ENCODE data around the gene KDM5B.

KDM5B gene

DNA sequence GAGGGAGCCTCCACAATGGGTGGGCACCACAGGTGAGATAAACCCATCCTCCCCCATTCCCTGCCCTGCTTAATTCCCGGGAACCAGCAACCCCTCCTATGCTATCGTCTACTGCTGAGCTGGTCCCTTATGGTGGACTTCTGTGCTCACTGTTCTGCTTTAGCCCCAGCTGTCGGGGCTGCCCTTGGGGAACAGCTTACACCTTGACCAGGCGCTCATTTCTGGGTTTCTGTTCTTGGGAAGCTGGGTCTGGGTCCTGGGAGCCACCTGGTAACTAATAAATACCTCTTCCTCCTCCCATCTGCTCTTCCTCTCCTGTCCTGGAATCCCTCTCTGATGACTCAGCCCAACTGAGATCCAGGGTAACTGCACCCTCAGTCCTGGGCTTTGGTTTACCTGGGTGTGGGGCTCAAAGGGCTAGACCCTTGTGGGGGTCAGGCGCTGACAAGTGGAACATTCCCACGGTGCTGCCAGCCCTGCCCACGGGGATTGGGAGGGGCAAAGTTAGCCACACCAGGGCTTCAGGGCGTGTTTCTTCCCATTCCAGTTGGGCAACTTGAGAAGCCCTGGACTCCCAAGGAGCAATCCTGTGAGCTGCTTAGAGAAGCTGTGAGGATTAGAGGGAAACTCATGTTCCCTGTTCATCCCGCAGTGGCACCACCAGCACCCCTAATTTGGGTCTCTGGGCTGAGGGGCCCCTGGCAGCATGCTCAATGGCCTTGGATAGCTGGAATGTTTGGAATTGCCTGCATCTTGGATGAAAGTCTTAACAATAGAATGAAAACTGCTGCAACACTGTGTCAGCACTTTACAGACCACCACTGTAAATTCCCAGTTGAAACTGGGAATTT is 4.2 kb upstream of the KDM5B start:
- DNase-seq (ENCODE audit: low read depth), result no peak
- peak overlapping the region; percentile 85 for H3K4me3 ChIP-seq (ENCODE audit: low read length)
- TF ChIP-seq, protein P1, sequence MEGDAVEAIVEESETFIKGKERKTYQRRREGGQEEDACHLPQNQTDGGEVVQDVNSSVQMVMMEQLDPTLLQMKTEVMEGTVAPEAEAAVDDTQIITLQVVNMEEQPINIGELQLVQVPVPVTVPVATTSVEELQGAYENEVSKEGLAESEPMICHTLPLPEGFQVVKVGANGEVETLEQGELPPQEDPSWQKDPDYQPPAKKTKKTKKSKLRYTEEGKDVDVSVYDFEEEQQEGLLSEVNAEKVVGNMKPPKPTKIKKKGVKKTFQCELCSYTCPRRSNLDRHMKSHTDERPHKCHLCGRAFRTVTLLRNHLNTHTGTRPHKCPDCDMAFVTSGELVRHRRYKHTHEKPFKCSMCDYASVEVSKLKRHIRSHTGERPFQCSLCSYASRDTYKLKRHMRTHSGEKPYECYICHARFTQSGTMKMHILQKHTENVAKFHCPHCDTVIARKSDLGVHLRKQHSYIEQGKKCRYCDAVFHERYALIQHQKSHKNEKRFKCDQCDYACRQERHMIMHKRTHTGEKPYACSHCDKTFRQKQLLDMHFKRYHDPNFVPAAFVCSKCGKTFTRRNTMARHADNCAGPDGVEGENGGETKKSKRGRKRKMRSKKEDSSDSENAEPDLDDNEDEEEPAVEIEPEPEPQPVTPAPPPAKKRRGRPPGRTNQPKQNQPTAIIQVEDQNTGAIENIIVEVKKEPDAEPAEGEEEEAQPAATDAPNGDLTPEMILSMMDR (conservative IDR thresholded peaks at IDR 0.05; ENCODE audit: low read length), result no peak

DNA sequence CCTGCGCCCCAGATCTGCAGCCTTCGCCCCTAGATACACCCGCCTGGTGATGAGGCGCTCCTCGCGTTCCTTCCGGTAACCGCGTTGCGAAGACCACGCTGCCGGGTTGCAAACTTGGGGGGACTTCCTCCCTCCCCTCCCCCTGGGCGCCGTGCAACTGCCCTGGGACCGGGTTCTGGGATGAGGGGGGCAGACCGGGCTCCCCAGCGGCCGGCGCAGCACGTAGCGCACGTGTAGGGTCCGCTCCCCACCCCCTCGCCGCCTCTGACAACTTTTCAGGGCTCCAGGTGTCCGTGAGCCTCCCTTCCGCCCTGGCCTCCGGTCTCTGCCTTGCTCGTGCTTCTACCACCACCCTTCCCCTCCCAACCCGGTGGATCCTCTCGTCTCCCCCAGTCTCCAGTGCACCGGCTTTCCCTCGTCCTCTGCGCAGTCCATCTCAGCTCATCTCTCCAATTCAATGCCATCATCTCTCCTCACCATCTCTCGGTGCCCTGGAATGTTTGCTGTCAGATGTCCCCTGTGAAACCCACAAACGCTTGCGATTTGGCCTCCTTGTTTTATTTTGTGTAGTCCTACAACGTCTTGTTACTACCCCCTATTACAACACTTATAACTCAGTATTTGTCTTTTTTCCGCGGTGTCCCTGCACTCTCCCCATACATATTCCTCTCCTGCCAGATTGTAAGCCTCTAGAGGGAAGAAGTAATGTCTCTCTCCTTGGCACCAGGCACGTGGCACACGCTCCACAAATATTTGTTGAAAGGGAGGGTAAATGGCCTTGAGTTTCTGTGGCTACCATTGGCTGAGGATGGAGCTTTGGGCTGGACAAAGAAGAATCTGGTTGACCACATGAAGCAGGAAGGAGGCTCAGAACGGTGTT is 3.3 kb upstream of the KDM5B start:
- peak overlapping the region; percentile 85 for H3K4me3 ChIP-seq (ENCODE audit: low read length)
- no peak for DNase-seq (ENCODE audit: low read depth)

GRCh38 chr1:202810615-202811295 is 2.5 kb upstream of the KDM5B start, which contains the start of gene PCAT6:
Gene PCAT6, plus strand, starts transcription at chr1:202810954.
- peak; percentile 97 for DNase-seq (ENCODE audit: low read depth)
- TF ChIP-seq, protein P1 (conservative IDR thresholded peaks at IDR 0.05; ENCODE audit: low read length), result no peak
- peak within 1 kb of the TSS; percentile 85 for H3K4me3 ChIP-seq (ENCODE audit: low read length)

More for the DNA sequence above, 3.3 kb upstream of the KDM5B start:
- TF ChIP-seq, protein P1 (conservative IDR thresholded peaks at IDR 0.05; ENCODE audit: low read length), result no peak

DNA sequence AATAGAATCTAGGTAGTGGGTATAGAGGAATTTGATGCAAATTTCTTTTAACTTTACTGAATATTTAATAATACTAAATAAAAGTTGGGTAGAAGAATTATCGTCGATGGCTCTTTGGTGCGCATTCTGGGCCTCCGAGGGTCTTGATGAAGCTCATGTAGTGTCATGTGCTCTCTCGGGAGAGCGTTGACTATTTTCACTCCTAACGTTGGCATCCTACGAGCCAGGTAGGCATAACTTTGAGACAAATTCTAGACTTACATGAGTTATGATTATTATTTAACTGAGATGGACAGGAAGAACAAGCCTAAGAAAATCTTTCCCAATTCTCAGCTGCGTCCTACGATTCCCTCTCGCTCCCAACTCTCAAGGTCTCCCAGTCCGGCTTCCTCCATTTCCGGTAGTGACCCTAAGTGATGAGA is 2.0 kb upstream of the KDM5B start:
- TF ChIP-seq, protein P1 (conservative IDR thresholded peaks at IDR 0.05; ENCODE audit: low read length), result no peak
- peak overlapping the region; percentile 70 for H3K4me3 ChIP-seq (ENCODE audit: low read length)
- no peak for DNase-seq (ENCODE audit: low read depth)

DNA sequence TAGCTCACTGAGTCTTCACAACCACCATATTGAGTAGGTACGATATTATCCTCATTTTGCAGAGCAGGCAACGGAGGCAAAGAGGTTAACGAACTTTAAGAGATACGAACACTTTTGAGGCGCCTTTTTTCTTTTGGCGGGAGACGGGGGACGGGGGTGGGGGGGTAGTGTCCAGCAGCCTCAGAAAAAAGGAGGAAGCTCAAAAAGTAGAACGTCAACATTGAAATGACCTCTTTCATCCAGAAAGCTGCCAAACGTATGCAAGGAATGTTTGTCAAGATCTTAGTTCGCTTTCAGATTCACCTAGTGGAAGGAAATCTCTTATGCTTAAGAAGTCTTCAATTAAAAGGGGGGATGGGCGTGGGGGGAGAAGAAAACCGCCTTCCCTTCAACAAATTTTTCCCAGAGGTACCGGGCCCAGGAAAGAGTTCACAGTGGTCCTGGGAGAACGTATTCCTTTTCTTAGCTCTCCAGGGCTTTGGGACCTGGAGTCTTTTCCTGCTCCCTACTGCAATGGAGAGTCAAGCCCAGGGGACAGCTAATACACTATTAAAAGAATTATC is 1.5 kb upstream of the KDM5B start:
- H3K4me3 ChIP-seq (ENCODE audit: low read length), result peak overlapping the region; percentile 70; the same call in 1 of the 2 replicates

GRCh38 chr1:202807451-202807925 is 733 bp downstream of the KDM5B start:
- DNase-seq (ENCODE audit: low read depth), result no peak
- peak overlapping the region; percentile 86 for H3K4me3 ChIP-seq (ENCODE audit: low read length)
- TF ChIP-seq, protein P1 (conservative IDR thresholded peaks at IDR 0.05; ENCODE audit: low read length), result no peak

More for the DNA sequence above, 1.5 kb upstream of the KDM5B start:
- DNase-seq (ENCODE audit: low read depth), result no peak
- TF ChIP-seq, protein P1 (conservative IDR thresholded peaks at IDR 0.05; ENCODE audit: low read length), result no peak

All from AG10803 (cell line).